Posterior vena cava (tissue), 2 donors: ENCODE data around the gene ERICH2. TPM values are rescaled to one million over a fixed set of nuclear protein-coding genes. Genes with fewer than 3 reads are reported as not detected.
"Not testable (repeated sequence)": the region's sequence is repeated elsewhere in the genome, so short reads cannot be mapped to it uniquely, and the experiment has no call there.

Experiments used
- DNase-seq: peaks from one replicate; pipeline ENCODE4 v3.0.0-alpha.2; 2020; ENCODE audit warnings: low spot score
- intact Hi-C, 2 donors: fragments of 100-400 bp; cut with DNase I; formaldehyde crosslinking; loops; one replicate each; pipeline versions ENCODE4 v1.14.1 to v1.14.2; 2022 to 2023
- long read RNA-seq, 2 donors: library from polyadenylated mRNA; unstranded; transcript quantifications; one replicate each; pipeline ENCODE4 v2.0.0, GENCODE V29; 2020 to 2021
- total RNA-seq, 2 donors: library from RNA; stranded (reverse); fragmentation: NEBNext Ultra II Directional; extraction: Animal tissue kit (Norgen Biotek cat#: 25700); gene quantifications; one replicate each; pipeline ENCODE4 v1.2.1, GENCODE V29; 2021
- donor health status: DM: yes; HTN: yes; CAD: no.
- donor health status: DM: yes; HTN: yes; CAD: no.

The ERICH2 gene
- total RNA-seq, result under 1 TPM in 1 of 2 donors, not detected in 1; 0.74 TPM
- long read RNA-seq, donor 1, partial matches to known transcripts, result 0 of 1 reads
- long read RNA-seq, donor 1, other reads (novel, unspliced or antisense), result 1 of 1 reads
- long read RNA-seq, donor 2, partial matches to known transcripts, result 0 of 1 reads
- long read RNA-seq, donor 2, other reads (novel, unspliced or antisense), result 1 of 1 reads

- intact Hi-C loops, result no loop called here
These were observed at the start of gene ERICH2 for GRCh38 chr2:170770008-170770605. Gene ERICH2, plus strand, starts transcription at chr2:170770378. Its CDS starts 304 bp downstream, at chr2:170770682.

GRCh38 chr2:170721678-170722077 is 48.5 kb upstream of the ERICH2 start:
- intact Hi-C loops, result no loop called here
- DNase-seq, result no peak

More at GRCh38 chr2:170770008-170770605, at the start of gene ERICH2:
- DNase-seq, result no peak

- no peak for DNase-seq
- intact Hi-C loops, result no loop called here
These were observed 47.9 kb upstream of the ERICH2 start for GRCh38 chr2:170722301-170722700.

GRCh38 chr2:170723446-170723958 is 46.7 kb upstream of the ERICH2 start:
- intact Hi-C loops, result no loop called here
- no peak for DNase-seq

GRCh38 chr2:170733798-170734600 is 36.2 kb upstream of the ERICH2 start:
- intact Hi-C loops, result no loop called here
- DNase-seq, result no peak

- DNase-seq, intact Hi-C loops: not testable (repeated sequence)
These were observed 35.6 kb upstream of the ERICH2 start for GRCh38 chr2:170734601-170735000.

GRCh38 chr2:170736628-170737027 is 33.5 kb upstream of the ERICH2 start:
- DNase-seq, result no peak
- intact Hi-C loops, result no loop called here

- no peak for DNase-seq
- intact Hi-C loops, result no loop called here
These were observed 32.8 kb upstream of the ERICH2 start for GRCh38 chr2:170737406-170737805.

- DNase-seq, result no peak
- intact Hi-C loops, result no loop called here
These were observed 32.4 kb upstream of the ERICH2 start for GRCh38 chr2:170737821-170738220.

- no peak for DNase-seq
- intact Hi-C loops, result no loop called here
These were observed 31.1 kb upstream of the ERICH2 start for GRCh38 chr2:170739048-170739447.

GRCh38 chr2:170739507-170740046 is 30.6 kb upstream of the ERICH2 start:
- no peak for DNase-seq
- intact Hi-C loops, result no loop called here

- intact Hi-C loops, result no loop called here
- DNase-seq, result no peak
These were observed 29.5 kb upstream of the ERICH2 start for GRCh38 chr2:170740660-170741059.

GRCh38 chr2:170742000-170742399 is 28.2 kb upstream of the ERICH2 start:
- DNase-seq, result no peak
- intact Hi-C loops, result no loop called here

- intact Hi-C loops, result no loop called here
- no peak for DNase-seq
These were observed 27.2 kb upstream of the ERICH2 start for GRCh38 chr2:170742896-170743529.

GRCh38 chr2:170743530-170744239 is 26.5 kb upstream of the ERICH2 start:
- intact Hi-C loops, result no loop called here
- DNase-seq, result no peak

- DNase-seq, result no peak
- intact Hi-C loops, result no loop called here
These were observed 25.8 kb upstream of the ERICH2 start for GRCh38 chr2:170744248-170745002.

- intact Hi-C loops, result no loop called here
- no peak for DNase-seq
These were observed 24.9 kb upstream of the ERICH2 start for GRCh38 chr2:170745305-170745704.

GRCh38 chr2:170747921-170748320 is 22.3 kb upstream of the ERICH2 start:
- DNase-seq, result no peak
- intact Hi-C loops, result no loop called here
